Left hindlimb (tissue), 1 donor: ENCODE measurements around the gene CAMK4.
"Not testable (repeated sequence)": the region's sequence is repeated elsewhere in the genome, so short reads cannot be mapped to it uniquely, and the experiment has no call there.

ENCODE experiments used
- DNase-seq: peaks from one replicate; pipeline ENCODE4 v3.0.0-alpha.2; 2018

The CAMK4 gene

GRCh38 chr5:111229871-111230810 is 6.0 kb downstream of the CAMK4 start:
- no peak for DNase-seq

GRCh38 chr5:111231119-111231518 is 6.9 kb downstream of the CAMK4 start:
- DNase-seq: no peak

DNA sequence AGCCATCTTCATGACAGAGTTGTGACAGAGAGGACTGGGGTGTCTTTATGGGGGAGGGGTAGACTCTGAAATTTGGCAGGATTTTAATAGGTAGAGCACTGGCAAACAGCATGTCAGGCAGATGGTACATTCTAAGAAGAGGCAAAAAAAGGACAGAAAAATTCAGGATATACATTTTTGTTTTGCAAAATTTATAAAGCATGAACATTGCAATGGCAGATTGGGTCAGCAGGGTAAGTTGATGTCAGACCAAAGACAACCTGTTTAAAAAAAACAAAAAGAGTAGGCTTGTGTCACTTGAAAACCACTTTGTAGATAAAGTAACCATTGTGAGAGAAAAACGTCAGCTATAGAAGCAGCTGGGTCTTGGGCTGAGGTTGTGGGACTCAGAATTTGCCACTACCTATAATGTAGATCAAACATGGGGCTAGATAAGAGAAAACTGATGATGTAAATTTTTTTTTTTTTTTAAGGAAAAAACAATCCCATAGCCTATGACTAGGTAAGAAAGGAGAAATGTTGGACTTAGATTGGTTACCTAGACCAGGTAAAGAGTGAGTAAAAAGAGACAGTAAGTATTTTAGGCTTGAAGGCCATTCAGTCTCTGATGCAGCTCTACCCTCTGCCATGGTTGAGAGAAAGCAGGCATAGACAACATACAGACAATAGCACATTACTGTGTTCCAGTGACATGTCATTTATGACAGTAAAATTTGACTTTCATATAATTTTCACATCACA is 8.3 kb downstream of the CAMK4 start:
- DNase-seq: no peak

DNA sequence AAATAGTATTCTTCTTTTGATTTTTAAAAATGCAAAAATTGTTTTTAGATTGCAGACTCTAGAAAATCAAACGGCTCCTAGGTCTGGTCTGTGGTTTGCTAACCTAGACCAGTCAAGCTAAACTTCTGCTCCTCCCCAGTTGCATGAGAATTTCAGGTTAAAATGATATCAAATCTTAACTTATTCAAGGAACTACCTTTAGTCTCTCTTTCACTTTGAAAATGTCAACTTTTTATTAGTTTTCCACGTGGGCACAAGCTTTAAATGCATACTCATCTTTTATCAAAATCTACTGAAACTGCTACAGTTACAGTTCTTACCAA is 8.8 kb downstream of the CAMK4 start:
- DNase-seq: no peak

DNA sequence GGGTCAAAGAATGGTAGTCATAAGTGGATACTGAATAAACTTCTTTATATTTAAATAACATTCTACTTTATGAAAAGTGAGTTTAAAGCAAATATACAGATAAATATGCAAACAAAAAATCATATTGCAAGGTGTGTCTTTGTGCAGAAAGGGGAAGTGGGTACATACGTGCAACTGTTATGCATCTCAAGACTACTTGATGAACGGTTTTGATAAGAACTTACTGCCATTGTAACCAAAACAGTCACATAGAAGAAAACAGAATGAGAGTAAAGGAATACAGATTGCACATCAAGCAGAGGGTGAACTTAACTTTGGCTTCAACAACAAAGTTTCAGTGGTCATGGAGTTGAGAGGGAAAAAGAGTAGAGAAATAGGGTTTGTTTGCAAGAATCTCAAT is 9.9 kb downstream of the CAMK4 start:
- DNase-seq: no peak

DNA sequence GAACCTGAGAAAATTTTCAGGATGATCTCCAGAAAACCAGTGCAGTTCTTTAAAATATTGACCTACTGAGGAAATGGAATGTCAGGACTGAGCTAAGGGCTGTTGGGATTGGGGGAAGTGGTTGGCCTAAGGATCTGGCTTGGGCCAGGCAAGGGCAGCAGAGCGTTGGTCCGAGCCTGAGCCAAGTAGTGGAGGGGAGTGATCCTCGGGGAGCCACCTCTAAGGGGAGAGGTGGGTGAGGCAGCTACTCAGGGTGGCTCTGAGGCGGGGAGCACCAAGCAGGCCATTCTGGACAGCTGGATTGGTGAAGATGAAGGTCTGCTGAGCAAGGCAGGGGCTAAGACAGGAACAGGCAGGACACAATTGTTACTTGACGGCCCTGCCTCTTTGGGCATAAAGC is 11.5 kb downstream of the CAMK4 start:
- no peak for DNase-seq

DNA sequence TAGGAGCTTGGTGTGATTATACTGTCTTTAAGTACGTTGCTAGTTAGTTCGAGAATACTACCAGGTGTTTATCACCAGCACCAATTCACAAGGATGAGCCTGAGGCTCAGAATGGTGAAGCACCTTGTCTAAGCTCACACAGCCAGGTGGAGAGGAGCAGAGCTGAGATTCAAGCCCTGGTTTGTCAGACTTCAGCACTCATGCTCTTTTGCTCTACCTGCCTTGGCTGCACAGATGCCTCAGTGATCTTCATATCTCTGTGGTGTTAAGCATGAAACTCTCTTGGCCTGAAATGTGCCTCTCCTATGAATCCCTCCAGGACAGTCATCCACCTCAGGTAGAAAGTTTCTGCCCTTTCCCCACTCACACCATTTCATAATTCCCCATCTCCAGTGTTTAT is 12.2 kb downstream of the CAMK4 start:
- DNase-seq: no peak

DNA sequence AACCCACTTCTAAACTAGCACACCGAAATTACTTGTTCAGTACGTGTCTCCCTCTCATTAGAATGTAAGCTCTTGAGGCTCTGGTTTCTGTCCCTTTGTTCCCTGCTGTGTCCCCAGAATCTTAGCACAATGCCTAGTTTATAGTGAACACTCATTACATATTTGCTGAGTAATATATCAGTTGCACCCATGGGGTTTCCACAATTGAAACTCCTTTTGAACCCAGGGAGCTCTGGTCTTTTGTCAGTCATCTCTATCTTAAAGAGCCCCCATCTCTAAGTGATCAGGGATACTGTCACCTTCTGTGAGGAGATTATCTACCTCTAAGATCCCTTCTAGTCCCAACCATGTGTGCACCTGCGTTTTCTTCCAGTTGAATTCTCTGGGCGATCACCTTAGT is 12.8 kb downstream of the CAMK4 start:
- DNase-seq: no peak

- DNase-seq: no peak
Observed at GRCh38 chr5:111237470-111237869, 13.3 kb downstream of the CAMK4 start.

- no peak for DNase-seq
Observed at GRCh38 chr5:111238431-111239225, 14.4 kb downstream of the CAMK4 start.

DNA sequence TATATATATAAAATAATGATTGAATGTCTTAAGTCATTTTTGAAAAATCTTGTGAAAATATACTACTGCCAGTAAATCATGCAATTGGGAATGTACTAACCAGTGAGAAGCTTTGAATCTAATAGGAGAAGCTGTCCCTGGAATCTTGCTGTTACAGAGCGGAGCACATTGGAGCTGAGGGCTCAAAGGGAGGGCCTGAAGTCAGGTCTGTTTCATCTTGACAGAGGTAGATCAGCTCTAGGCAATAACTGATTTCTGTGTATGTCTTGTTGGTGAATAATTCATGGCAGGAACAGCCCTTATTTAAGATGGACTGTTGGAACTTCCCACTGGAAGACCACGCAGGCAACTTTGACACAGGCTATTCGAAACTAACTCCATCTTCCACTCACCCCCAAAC is 17.5 kb downstream of the CAMK4 start:
- no peak for DNase-seq

GRCh38 chr5:111242606-111243005 is 18.4 kb downstream of the CAMK4 start:
- DNase-seq: no peak

DNA sequence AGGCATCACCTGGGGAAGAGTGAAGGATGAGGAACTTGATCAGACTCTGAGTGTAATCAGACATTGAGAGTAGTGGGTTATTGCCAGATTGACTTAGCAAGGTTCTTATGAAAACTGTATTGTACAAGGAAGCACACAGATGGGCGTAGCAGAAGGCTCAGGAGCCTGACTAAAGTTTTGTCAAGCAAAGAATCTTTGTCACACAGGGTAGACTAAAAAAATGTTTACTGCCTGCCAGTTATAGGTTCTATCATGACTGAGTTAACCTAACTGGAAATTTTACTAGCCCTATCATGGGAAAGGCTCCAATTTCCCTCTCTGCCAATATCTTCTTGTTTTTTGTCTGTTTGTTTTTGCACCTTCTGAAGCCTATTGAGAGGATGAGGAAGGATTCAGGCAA is 19.1 kb downstream of the CAMK4 start:
- no peak for DNase-seq

GRCh38 chr5:111245654-111246053 is 21.5 kb downstream of the CAMK4 start:
- DNase-seq: no peak

- DNase-seq: no peak
Observed at GRCh38 chr5:111246459-111246858, 22.3 kb downstream of the CAMK4 start.

DNA sequence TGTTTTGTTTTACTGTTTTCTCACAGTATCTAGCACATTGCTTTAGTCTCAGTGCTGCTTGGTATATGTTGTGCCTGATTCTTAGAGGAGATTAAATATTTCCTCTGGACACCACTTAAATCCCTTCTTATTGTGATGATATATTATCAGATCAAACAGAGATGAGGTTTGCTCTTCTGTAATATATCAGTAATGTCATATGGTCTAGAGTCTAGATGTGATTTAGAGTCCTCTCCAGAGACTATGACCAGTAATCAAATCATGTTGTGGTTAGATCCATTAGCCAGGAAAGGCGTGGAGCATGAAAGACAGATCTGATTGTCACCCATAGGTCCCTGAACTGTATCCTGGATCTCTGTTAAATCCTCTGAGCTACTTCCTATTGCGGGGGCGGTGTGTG is 24.4 kb downstream of the CAMK4 start:
- DNase-seq: no peak

DNA sequence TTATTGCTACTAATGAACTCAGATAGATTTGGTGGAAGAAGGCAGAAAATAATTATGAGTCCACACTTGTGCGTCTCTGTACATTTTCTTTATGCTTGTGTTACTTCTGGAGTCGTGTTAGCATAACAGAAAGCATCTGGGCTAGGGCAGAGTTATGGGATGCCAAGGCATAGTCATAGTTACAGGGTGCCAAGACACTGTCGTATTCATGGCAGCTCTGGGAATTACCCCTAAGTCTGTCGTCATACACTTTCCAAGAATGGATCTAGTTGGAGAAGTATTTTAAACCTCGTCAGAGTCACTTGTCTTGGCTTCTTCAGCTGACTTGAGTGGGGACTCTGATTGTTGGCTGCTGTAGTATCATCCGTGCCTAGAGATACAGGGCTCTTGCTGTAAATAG is 27.7 kb downstream of the CAMK4 start:
- no peak for DNase-seq

GRCh38 chr5:111252799-111253545 is 28.8 kb downstream of the CAMK4 start:
- no peak for DNase-seq

DNA sequence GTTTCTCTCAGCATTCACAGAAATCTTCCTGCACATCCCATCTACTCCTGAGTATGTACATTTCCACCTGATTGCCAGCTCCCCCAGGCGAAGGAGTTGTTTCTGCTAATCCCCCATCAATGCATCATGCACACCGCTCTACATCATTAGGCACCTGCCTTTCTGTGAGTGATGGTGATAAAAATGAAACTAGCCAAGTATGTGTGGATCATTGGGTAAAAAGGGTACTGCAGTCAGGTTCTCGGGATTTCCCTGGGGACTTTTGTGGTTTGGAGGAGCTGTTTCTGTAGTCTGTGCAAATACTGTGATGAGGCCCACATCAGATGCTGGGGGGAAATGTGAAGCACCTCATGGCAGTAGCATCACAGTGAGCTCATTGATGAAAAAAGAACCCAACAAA is 30.4 kb downstream of the CAMK4 start:
- no peak for DNase-seq

DNA sequence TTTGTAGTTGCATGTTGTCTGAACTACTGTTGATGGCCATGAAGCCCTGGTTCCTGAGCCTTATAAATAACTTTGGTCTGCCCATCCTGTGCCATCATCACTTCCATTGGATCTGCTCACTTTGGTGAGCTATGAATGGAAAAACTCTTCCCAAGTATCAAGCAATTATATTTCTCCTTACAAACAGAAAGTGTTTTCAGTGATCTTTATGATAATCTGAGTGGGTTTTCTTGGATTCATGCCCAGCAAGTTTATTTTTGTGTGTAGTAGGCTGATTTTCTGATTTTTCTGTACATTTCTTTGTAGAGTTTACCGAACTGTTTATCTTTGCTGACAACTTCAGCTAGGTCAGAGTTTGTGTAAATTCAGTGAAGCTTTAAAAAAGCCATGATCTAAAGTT is 31.0 kb downstream of the CAMK4 start:
- DNase-seq: no peak

- DNase-seq: no peak
Observed at GRCh38 chr5:111256128-111256527, 31.9 kb downstream of the CAMK4 start.

GRCh38 chr5:111257610-111258009 is 33.4 kb downstream of the CAMK4 start:
- not testable (repeated sequence) for DNase-seq

DNA sequence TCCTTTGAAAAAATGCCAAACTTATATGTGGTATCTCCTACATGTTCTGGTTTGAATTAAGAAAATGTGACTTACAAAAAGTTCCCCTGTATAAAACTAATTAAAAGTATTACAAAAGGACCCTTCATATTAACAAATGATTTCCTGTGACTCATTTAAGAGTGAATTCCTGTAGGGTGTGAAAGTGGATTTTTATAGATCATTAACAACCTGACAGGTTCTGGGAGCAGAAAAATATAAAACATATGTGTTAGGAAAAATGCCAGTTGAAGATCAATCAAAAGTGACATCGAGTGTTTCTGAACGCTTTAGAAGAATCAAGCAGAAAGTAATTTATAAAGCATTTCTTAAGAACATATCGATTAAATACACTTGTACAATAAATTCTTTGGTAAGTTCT is 35.5 kb downstream of the CAMK4 start:
- no peak for DNase-seq
